HEK293 (cell line): Measurements from ENCODE around the gene SPATA33.

ENCODE experiments used
- CTCF ChIA-PET: fragments of 350-600 bp; formaldehyde crosslinking; extraction: SDS; loops from one replicate; lab custom pipeline; 2021; ENCODE audit warnings: antibody characterized with exemption; lab: Yijun Ruan, JAX
- POLR2A ChIA-PET: fragments of 300-600 bp; formaldehyde crosslinking; extraction: SDS; loops from one replicate; lab custom pipeline; 2020; ENCODE audit warnings: antibody characterized with exemption, inconsistent platforms; lab: Yijun Ruan, JAX
- H3K27ac ChIP-seq: fragments of 200-500 bp; sonication (Bioruptor generic); 2 replicates; pipeline ENCODE4 v1.5.1; 2014; ENCODE audit warnings: low read depth, low read length, control low read depth, inconsistent platforms; ENCODE audit errors: extremely low read depth
- H3K36me3 ChIP-seq, 2 experiments: fragments of 200-500 bp in 1 of 2; sonication (Bioruptor generic) in 1 of 2; 1 replicate in 1 of 2; 2 replicates in 1 of 2; pipeline ENCODE4 v1.5.1; 2014 to 2017; ENCODE audit warnings: inconsistent platforms in 2 of 2, low read length in 2 of 2; ENCODE audit not compliant: control insufficient read depth in 2 of 2, insufficient read depth in 1 of 2
- H3K4me1 ChIP-seq: fragments of 200-500 bp; sonication (Bioruptor generic); 2 replicates; pipeline ENCODE4 v1.5.1; 2014; ENCODE audit warnings: mild to moderate bottlenecking, low read length, inconsistent platforms; ENCODE audit not compliant: control insufficient read depth, insufficient read depth
- H3K4me3 ChIP-seq: 2 replicates; pipeline ENCODE4 v1.5.1; 2011; ENCODE audit warnings: low read depth, mild to moderate bottlenecking, control low read depth, low read length, moderate library complexity
- H3K9me3 ChIP-seq: fragments of 200-500 bp; sonication (Bioruptor generic); 2 replicates; pipeline ENCODE4 v1.5.1; 2014; ENCODE audit warnings: low read depth, low read length, inconsistent platforms; ENCODE audit not compliant: control insufficient read depth, insufficient read depth
- KLF1 ChIP-seq: fragments of 450-650 bp; formaldehyde crosslinking; IDR thresholded peaks from 2 replicates; pipeline ENCODE4 v1.5.1; 2016; ENCODE audit warnings: missing biosample characterization, missing genetic modification characterization
- SETDB1 ChIP-seq: IDR thresholded peaks from one replicate; pipeline ENCODE4 v1.6.1; 2017; ENCODE audit warnings: mild to moderate bottlenecking, low read length, moderate library complexity, mixed read lengths; ENCODE audit not compliant: insufficient read length
- ZBTB10 ChIP-seq: fragments of 450-650 bp; formaldehyde crosslinking; IDR thresholded peaks from 2 replicates; pipeline ENCODE4 v1.5.1; 2016; ENCODE audit warnings: missing biosample characterization, missing genetic modification characterization
- ZBTB20 ChIP-seq: fragments of 450-650 bp; formaldehyde crosslinking; IDR thresholded peaks from 2 replicates; pipeline ENCODE4 v1.5.1; 2016; ENCODE audit warnings: missing biosample characterization, missing genetic modification characterization
- ZBTB7A ChIP-seq: fragments of 450-650 bp; formaldehyde crosslinking; IDR thresholded peaks from 2 replicates; pipeline ENCODE4 v1.5.1; 2016; ENCODE audit warnings: low read depth, missing biosample characterization, missing genetic modification characterization
- ZNF121 ChIP-seq: fragments of 450-650 bp; formaldehyde crosslinking; IDR thresholded peaks from 2 replicates; pipeline ENCODE4 v1.5.1; 2016; ENCODE audit warnings: missing biosample characterization, missing genetic modification characterization
- ZNF148 ChIP-seq: fragments of 450-650 bp; formaldehyde crosslinking; IDR thresholded peaks from 2 replicates; pipeline ENCODE4 v1.5.0; 2017; ENCODE audit warnings: missing biosample characterization, missing genetic modification characterization, borderline replicate concordance
- ZNF157 ChIP-seq: fragments of 450-650 bp; formaldehyde crosslinking; IDR thresholded peaks from 2 replicates; pipeline ENCODE4 v1.5.1; 2016; ENCODE audit warnings: missing biosample characterization, missing genetic modification characterization
- ZNF335 ChIP-seq: fragments of 450-650 bp; formaldehyde crosslinking; conservative IDR thresholded peaks from 2 replicates; pipeline ENCODE4 v1.5.1; 2016; ENCODE audit warnings: missing biosample characterization, missing genetic modification characterization
- ZNF404 ChIP-seq: fragments of 450-650 bp; formaldehyde crosslinking; IDR thresholded peaks from 2 replicates; pipeline ENCODE4 v1.5.1; 2017; ENCODE audit warnings: missing biosample characterization, missing genetic modification characterization
- ZNF560 ChIP-seq: fragments of 450-650 bp; formaldehyde crosslinking; IDR thresholded peaks from 2 replicates; pipeline ENCODE4 v1.5.1; 2017; ENCODE audit warnings: missing biosample characterization, missing genetic modification characterization, borderline replicate concordance
- ZSCAN5A ChIP-seq: fragments of 450-650 bp; formaldehyde crosslinking; IDR thresholded peaks from 2 replicates; pipeline ENCODE4 v1.5.1; 2016; ENCODE audit warnings: missing biosample characterization, missing genetic modification characterization

Gene SPATA33

GRCh38 chr16:89617036-89617435, 40.6 kb upstream of the SPATA33 start:
- Histone ChIP-seq H3K4me1 (no peaks in the 10 kb centered on the region), H3K9me3 (no peaks in the 10 kb centered on the region), H3K27ac (no peak overlapping the region), H3K36me3 (no peaks in the 10 kb centered on the region), H3K4me3 (no peak overlapping the region)
- TF ChIP-seq ZNF148 (tag by site-specific recombination): no peak
- TF ChIP-seq ZSCAN5A (tag by site-specific recombination): no peak
- 0 out of 2 replicates have a peak, but pooled peaks have one; percentile 13 for TF ChIP-seq ZBTB10 (tag by site-specific recombination)
- TF ChIP-seq KLF1 (tag by site-specific recombination): peak; percentile 31; the same call in 1 of the 2 replicates
- no peak for TF ChIP-seq ZNF404 (tag by site-specific recombination)
- no peak for TF ChIP-seq ZNF121 (tag by site-specific recombination)
- TF ChIP-seq ZBTB7A (tag by site-specific recombination): no peak
- TF ChIP-seq ZNF335 (tag by site-specific recombination): 0 out of 2 replicates have a peak, but pooled peaks have one; percentile 6
- no peak for TF ChIP-seq SETDB1
- TF ChIP-seq ZNF157 (tag by site-specific recombination): no peak
- POLR2A ChIA-PET: interaction anchor here (0.5 to 1.4 kb wide), 4 partner anchors 17 to 930 kb away, joined by 3 to 4 read pairs (median 3); no protein-coding TSS in a partner anchor
- CTCF ChIA-PET: interaction anchor here (0.9 to 1.4 kb wide), 3 partner anchors 23 to 51 kb away, joined by 3 to 4 read pairs (median 4); no protein-coding TSS in a partner anchor

DNA sequence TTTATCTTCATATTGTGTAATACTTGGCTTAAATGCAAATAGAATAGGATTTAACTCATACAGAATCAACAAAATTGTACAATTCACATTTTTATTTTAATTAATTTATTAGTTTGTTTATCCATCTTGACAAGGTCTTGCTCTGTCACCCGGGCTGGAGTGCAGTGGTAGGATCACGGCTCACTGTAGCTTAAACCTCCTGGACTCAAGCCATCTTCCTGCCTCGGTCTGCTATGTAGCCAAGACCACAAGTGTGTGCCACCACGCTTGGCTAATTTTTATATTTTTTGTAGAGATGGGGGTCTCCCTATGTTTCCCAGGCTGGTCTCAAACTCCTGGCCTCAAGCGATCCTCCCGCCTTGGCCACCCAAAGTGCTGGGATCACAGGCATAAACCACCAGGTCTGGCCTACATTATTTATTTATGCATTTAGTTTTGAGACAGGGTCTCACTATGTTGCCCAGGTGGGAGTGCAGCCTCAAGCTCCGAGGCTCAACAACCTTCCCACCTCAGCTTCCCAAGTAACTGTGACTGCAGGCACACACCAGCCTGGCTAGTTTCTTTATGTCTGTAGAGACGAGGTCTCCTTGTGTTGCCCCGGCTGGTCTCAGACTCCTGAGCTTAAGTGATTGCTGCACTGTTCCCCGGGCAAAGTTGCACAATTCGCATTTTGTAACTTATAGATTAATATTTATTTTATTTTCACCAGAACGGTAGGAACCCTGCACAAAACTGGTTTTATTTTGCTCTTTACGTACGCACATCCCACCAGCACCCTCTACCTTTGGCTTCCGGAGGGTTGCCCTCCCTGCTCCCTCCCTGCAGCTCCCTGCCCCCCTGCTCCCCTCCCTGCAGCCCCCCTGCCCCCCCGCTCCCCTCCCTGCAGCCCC, 39.3 kb upstream of the SPATA33 start:
- ChIA-PET CTCF (interaction anchor here (0.7 to 1.4 kb wide), 3 partner anchors 9 to 946 kb away, joined by 3 to 4 read pairs (median 3); no protein-coding TSS in a partner anchor), POLR2A (interaction anchor here (0.6 kb wide), 2 partner anchors 9 to 63 kb away, joined by 3 read pairs; no protein-coding TSS in a partner anchor)
- Histone ChIP-seq H3K4me3 (no peak overlapping the region), H3K27ac (no peak overlapping the region), H3K9me3 (no peaks in the 10 kb centered on the region), H3K36me3 (no peaks in the 10 kb centered on the region), H3K4me1 (no peaks in the 10 kb centered on the region)
- TF ChIP-seq ZNF404 (tag by site-specific recombination): no peak
- peak; percentile 94 for TF ChIP-seq ZNF121 (tag by site-specific recombination)

GRCh38 chr16:89619840-89620239, 37.8 kb upstream of the SPATA33 start:
- ChIA-PET CTCF (interaction anchor here (0.7 kb wide), 1 partner anchor 13 kb away, joined by 4 read pairs; no protein-coding TSS in a partner anchor), POLR2A (no interaction called here)

More at GRCh38 chr16:89619840-89620239, 37.8 kb upstream of the SPATA33 start:
- H3K9me3 ChIP-seq: no peaks in the 10 kb centered on the region
- TF ChIP-seq ZNF560 (tag by site-specific recombination) (no peak), ZBTB20 (peak; percentile 26; the same call in 1 of the 2 replicates)
- no peak overlapping the region for H3K4me3 ChIP-seq
- no peaks in the 10 kb centered on the region for H3K36me3 ChIP-seq
- H3K27ac ChIP-seq: no peak overlapping the region
- H3K4me1 ChIP-seq: no peaks in the 10 kb centered on the region
